CD4-positive, alpha-beta T cell (primary cell): Measurements from ENCODE around the gene DYNC1LI1. TPM values are rescaled to one million over a fixed set of nuclear protein-coding genes. Genes with fewer than 3 reads are reported as not detected.
A peak's percentile ranks its signal among the peaks of the same experiment; 100 is the strongest.

Experiments
- ATAC-seq: fragments of 200-7000 bp; cut with Tn5 transposase; one replicate; pipeline ENCODE4 v1.10.0; 2022; ENCODE audit warnings: mild to moderate bottlenecking; ENCODE audit not compliant: poor library complexity
- CTCF ChIA-PET: fragments of 350-600 bp; sonication (Branson Sonifier 250); formaldehyde crosslinking; loops from one replicate; lab custom pipeline; 2021; ENCODE audit warnings: antibody characterized with exemption, inconsistent platforms; lab: Charles Lee
- POLR2A ChIA-PET: fragments of 350-600 bp; sonication (Branson Sonifier 250); formaldehyde crosslinking; loops from one replicate; lab custom pipeline; 2021; ENCODE audit warnings: antibody characterized with exemption, inconsistent platforms; lab: Charles Lee
- DNase-seq, 14 experiments: peaks; one replicate each; pipeline ENCODE4 v3.0.0-alpha.2; 2013 to 2020; ENCODE audit warnings: mixed read lengths in 2 of 14
- H3K27ac ChIP-seq, 2 donors: one replicate each; pipeline versions ENCODE4 v1.5.1 to v1.7.0; 2013; ENCODE audit warnings: low read length in 2 of 2, low read depth in 1 of 2, mild to moderate bottlenecking in 1 of 2
- H3K27me3 ChIP-seq, 2 experiments: 1 replicate in 1 of 2; 2 replicates in 1 of 2; pipeline versions ENCODE4 v1.6.1 to v1.7.0; 2013; ENCODE audit warnings: low read length in 2 of 2, control low read depth in 1 of 2, mild to moderate bottlenecking in 1 of 2, moderate library complexity in 1 of 2; ENCODE audit not compliant: insufficient read depth in 2 of 2, control insufficient read depth in 1 of 2
- H3K36me3 ChIP-seq: one replicate; pipeline ENCODE4 v1.6.1; 2013; ENCODE audit warnings: low read length, control low read depth; ENCODE audit not compliant: insufficient read depth
- H3K4me1 ChIP-seq: one replicate; pipeline ENCODE4 v1.6.1; 2013; ENCODE audit warnings: low read length, control low read depth; ENCODE audit not compliant: insufficient read depth
- H3K4me3 ChIP-seq: one replicate; pipeline ENCODE4 v1.5.1; 2013; ENCODE audit warnings: mild to moderate bottlenecking, low read length, moderate library complexity
- H3K9me3 ChIP-seq, 2 experiments: 1 replicate in 1 of 2; 2 replicates in 1 of 2; pipeline versions ENCODE4 v1.6.1 to v1.7.0; 2013; ENCODE audit warnings: low read length in 2 of 2, mild to moderate bottlenecking in 2 of 2, control low read depth in 1 of 2, moderate library complexity in 1 of 2; ENCODE audit not compliant: control insufficient read depth in 1 of 2, insufficient read depth in 1 of 2
- H3K27ac Mint-ChIP-seq: one replicate; pipeline ENCODE4 v1.8.0; 2020; ENCODE audit warnings: mixed read lengths
- H3K27me3 Mint-ChIP-seq: one replicate; pipeline ENCODE4 v1.8.0; 2021; ENCODE audit warnings: mixed read lengths
- H3K36me3 Mint-ChIP-seq: one replicate; pipeline ENCODE4 v1.8.0; 2021; ENCODE audit warnings: low read depth, mixed read lengths
- H3K4me1 Mint-ChIP-seq: one replicate; pipeline ENCODE4 v1.8.0; 2021; ENCODE audit warnings: low read depth, mixed read lengths
- H3K4me3 Mint-ChIP-seq: one replicate; pipeline ENCODE4 v1.8.0; 2020; ENCODE audit warnings: mild to moderate bottlenecking, mixed read lengths
- H3K9me3 Mint-ChIP-seq: one replicate; pipeline ENCODE4 v1.8.0; 2020; ENCODE audit warnings: mixed read lengths
- CTCF ChIP-seq: fragments of 200-600 bp; IDR thresholded peaks from one replicate; pipeline ENCODE4 v1.8.0; 2022; ENCODE audit warnings: antibody characterized with exemption, mild to moderate bottlenecking
- intact Hi-C, 2 experiments: fragments of 100-400 bp; cut with DNase I in 1 of 2; cut with micrococcal nuclease in 1 of 2; formaldehyde crosslinking; loops; one replicate each; pipeline versions ENCODE4 v1.15.1 to v1.9.0; 2023 to 2025; cut with DNase I, micrococcal nuclease
- total RNA-seq, 174 experiments: library from RNA in 2 of 174; stranded (reverse) in 2 of 174; gene quantifications; one replicate each; pipeline ENCODE4 v1.2.3 and lab custom pipeline; 2021 to 2026

Gene DYNC1LI1
- total RNA-seq, 2 experiments from 2014 or later, result 28.1 to 28.3 TPM

- ATAC-seq, result peak; percentile 6
- H3K27me3 ChIP-seq, result no peaks in the 10 kb centered on the region
- POLR2A ChIA-PET, result interaction anchor here (0.9 to 1.8 kb wide), 10 partner anchors 16 to 969 kb away, joined by 3 to 9 read pairs (median 3); partner anchors contain the start of gene STT3B
- DNase-seq, result peak in 1 of 14 experiments; percentile 22
- intact Hi-C loops, result loop anchor here in 1 of 2 experiments (5.0 to 10.0 kb wide), 4 partner anchors 39 to 573 kb away; no protein-coding TSS in a partner anchor
- Mint-ChIP-seq H3K27me3 (no peaks in the 10 kb centered on the region), H3K36me3 (peaks cover 37% of the 10 kb centered on the region), H3K4me3 (peak overlapping the region; percentile 92), H3K27ac (peak overlapping the region; percentile 83), H3K4me1 (peaks cover 46% of the 10 kb centered on the region), H3K9me3 (no peaks in the 10 kb centered on the region)
- H3K4me3 ChIP-seq, result peak overlapping the region; percentile 79
- no peaks in the 10 kb centered on the region for H3K9me3 ChIP-seq
- peaks cover 17% of the 10 kb centered on the region for H3K4me1 ChIP-seq
- peak overlapping the region; percentile 88 to 92 for H3K27ac ChIP-seq
- TF ChIP-seq CTCF, result no peak
- CTCF ChIA-PET, result interaction anchor here (1.5 kb wide), 2 partner anchors 16 to 130 kb away, joined by 4 to 6 read pairs; no protein-coding TSS in a partner anchor
- H3K36me3 ChIP-seq, result no peaks in the 10 kb centered on the region
Observed at GRCh38 chr3:32501783-32502117, 68.9 kb downstream of the DYNC1LI1 start.

GRCh38 chr3:32500880-32501782, 69.5 kb downstream of the DYNC1LI1 start:
- ATAC-seq (no peak), DNase-seq (peak in 1 of 14 experiments; percentile 12)
- Mint-ChIP-seq H3K4me3 (peak overlapping the region; percentile 92), H3K9me3 (no peaks in the 10 kb centered on the region), H3K36me3 (peaks cover 43% of the 10 kb centered on the region), H3K27ac (peak overlapping the region; percentile 83), H3K27me3 (no peaks in the 10 kb centered on the region), H3K4me1 (peaks cover 52% of the 10 kb centered on the region)
- Histone ChIP-seq H3K4me3 (peak overlapping the region; percentile 79), H3K27ac (peak overlapping the region in 1 of 2 donors; percentile 88), H3K27me3 (no peaks in the 10 kb centered on the region), H3K4me1 (peaks cover 23% of the 10 kb centered on the region), H3K36me3 (no peaks in the 10 kb centered on the region), H3K9me3 (no peaks in the 10 kb centered on the region)
- intact Hi-C loops, result loop anchor here in 1 of 2 experiments (5.0 to 10.0 kb wide), 4 partner anchors 39 to 574 kb away; no protein-coding TSS in a partner anchor
- CTCF ChIA-PET, result interaction anchor here (0.6 to 1.5 kb wide), 4 partner anchors 16 to 204 kb away, joined by 3 to 6 read pairs (median 4); no protein-coding TSS in a partner anchor
- TF ChIP-seq CTCF, result no peak
- POLR2A ChIA-PET, result interaction anchor here (0.9 to 1.8 kb wide), 7 partner anchors 16 to 968 kb away, joined by 3 to 9 read pairs (median 3); partner anchors contain the start of gene STT3B

- H3K36me3 ChIP-seq, result no peaks in the 10 kb centered on the region
- H3K9me3 ChIP-seq, result no peaks in the 10 kb centered on the region
- no peak overlapping the region for H3K4me3 ChIP-seq
- intact Hi-C loops, result loop anchor here in 1 of 2 experiments (5.0 to 10.0 kb wide), 4 partner anchors 38 to 575 kb away; no protein-coding TSS in a partner anchor
- ChIA-PET CTCF (no interaction called here), POLR2A (no interaction called here)
- ATAC-seq (no peak), DNase-seq (no peak)
- no peaks in the 10 kb centered on the region for H3K27me3 Mint-ChIP-seq
- H3K4me1 ChIP-seq, result peaks cover 28% of the 10 kb centered on the region
- H3K9me3 Mint-ChIP-seq, result no peaks in the 10 kb centered on the region
- H3K4me3 Mint-ChIP-seq, result peak overlapping the region; percentile 92
- H3K27ac Mint-ChIP-seq, result peak overlapping the region; percentile 51
- H3K27me3 ChIP-seq, result no peaks in the 10 kb centered on the region
- no peak overlapping the region for H3K27ac ChIP-seq
- H3K36me3 Mint-ChIP-seq, result peaks cover 48% of the 10 kb centered on the region
- H3K4me1 Mint-ChIP-seq, result peaks cover 61% of the 10 kb centered on the region
- TF ChIP-seq CTCF, result no peak
Observed at GRCh38 chr3:32500231-32500630, 70.4 kb downstream of the DYNC1LI1 start.
